AG10803 (cell line): ENCODE measurements around the gene GIGYF1.

ENCODE experiments used
- DNase-seq: peaks from one replicate; pipeline ENCODE4 v3.0.0; 2010; ENCODE audit warnings: low read depth
- H3K4me3 ChIP-seq: 2 replicates; pipeline ENCODE4 v1.5.1; 2011; ENCODE audit warnings: mild to moderate bottlenecking, low read length, control low read depth
- TF ChIP-seq, protein P1 (sequence below): conservative IDR thresholded peaks from 2 replicates; pipeline ENCODE4 v1.5.1; 2011; ENCODE audit warnings: mild to moderate bottlenecking, low read length, control low read depth, inconsistent platforms

Gene GIGYF1

DNA sequence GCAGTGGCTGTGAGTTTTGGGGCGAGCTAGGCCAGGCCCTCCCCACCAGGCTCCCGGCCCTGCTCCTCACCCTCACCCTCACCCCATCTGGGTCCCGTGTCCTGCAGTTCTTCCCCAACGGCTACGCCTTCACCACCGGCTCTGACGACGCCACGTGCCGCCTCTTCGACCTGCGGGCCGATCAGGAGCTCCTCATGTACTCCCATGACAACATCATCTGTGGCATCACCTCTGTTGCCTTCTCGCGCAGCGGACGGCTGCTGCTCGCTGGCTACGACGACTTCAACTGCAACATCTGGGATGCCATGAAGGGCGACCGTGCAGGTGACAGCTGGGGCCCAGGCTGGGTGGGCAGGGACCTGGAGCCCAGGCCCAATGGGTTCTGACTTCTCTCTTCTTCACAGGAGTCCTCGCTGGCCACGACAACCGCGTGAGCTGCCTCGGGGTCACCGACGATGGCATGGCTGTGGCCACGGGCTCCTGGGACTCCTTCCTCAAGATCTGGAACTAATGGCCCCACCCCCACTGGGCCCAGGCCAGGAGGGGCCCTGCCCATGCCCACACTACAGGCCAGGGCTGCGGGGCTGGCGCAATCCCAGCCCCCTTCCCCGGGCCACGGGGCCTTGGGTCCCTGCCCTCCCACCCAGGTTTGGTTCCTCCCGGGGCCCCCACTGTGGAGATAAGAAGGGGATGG is 15.6 kb downstream of the GIGYF1 start:
- TF ChIP-seq, protein P1, sequence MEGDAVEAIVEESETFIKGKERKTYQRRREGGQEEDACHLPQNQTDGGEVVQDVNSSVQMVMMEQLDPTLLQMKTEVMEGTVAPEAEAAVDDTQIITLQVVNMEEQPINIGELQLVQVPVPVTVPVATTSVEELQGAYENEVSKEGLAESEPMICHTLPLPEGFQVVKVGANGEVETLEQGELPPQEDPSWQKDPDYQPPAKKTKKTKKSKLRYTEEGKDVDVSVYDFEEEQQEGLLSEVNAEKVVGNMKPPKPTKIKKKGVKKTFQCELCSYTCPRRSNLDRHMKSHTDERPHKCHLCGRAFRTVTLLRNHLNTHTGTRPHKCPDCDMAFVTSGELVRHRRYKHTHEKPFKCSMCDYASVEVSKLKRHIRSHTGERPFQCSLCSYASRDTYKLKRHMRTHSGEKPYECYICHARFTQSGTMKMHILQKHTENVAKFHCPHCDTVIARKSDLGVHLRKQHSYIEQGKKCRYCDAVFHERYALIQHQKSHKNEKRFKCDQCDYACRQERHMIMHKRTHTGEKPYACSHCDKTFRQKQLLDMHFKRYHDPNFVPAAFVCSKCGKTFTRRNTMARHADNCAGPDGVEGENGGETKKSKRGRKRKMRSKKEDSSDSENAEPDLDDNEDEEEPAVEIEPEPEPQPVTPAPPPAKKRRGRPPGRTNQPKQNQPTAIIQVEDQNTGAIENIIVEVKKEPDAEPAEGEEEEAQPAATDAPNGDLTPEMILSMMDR: no peak
- DNase-seq: no peak
- H3K4me3 ChIP-seq: no peak overlapping the region

DNA sequence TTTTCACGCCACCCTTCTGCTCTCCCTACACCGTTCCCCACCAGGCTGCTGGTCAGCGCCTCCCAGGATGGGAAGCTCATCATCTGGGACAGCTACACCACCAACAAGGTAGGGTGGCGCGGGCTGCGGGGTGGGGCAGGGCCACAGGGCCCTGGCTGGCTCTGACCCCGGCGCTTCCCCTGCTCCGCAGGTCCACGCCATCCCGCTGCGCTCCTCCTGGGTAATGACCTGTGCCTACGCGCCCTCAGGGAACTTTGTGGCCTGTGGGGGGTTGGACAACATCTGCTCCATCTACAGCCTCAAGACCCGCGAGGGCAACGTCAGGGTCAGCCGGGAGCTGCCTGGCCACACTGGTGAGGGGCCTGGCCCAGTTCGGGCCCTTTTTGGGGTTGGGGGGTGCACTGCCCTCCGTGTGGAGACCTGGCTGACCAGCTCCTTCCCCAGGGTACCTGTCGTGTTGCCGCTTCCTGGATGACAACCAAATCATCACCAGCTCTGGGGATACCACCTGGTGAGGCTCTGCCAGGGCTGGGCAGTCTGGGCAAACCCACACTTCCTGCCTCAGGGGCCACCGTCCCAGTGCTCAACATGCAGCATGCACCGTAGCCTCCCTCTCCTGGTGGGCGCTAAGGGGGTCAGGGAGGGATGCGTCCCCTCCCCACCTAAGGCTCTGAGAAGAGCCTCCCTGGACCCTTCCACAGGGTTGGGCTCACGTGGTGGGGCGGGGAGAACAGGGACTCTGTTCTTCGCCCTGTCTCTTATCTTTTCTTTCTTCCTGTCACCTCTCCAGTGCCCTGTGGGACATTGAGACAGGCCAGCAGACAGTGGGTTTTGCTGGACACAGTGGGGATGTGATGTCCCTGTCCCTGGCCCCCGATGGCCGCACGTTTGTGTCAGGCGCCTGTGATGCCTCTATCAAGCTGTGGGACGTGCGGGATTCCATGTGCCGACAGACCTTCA is 16.5 kb downstream of the GIGYF1 start:
- no peak for DNase-seq

DNA sequence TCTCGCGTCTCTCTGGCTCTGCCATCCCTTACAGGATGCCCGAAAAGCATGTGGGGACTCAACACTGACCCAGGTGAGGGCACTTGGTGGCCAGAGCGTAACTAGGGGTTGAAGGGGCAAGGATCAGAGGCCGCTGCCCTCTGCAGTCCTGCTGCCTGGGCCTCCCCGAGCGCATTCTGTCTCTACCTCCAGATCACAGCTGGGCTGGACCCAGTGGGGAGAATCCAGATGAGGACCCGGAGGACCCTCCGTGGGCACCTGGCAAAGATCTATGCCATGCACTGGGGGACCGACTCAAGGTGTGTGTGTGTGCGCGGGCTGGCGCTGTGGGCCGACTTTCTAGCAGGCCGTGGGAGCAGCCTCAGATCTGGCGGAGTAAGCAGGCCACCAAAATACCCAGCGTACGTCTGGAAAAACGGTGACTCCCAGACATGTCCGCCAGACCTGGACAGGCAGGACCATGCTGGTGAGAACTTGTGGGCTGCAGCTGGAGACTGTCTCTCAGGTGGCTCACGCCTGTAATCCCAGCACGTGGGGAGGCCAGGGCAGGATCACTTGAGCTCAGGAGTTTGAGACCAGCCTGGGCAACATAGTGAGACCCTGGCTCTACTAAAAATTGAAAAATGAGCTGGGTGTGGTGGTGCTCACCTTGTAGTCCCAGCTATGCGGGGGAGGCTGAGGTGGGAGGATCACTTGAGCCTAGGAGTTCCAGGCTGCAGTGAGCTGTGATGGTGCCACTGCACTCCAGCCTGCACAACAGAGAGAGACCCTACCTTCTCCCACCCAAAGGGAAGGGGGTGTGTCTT is 17.3 kb downstream of the GIGYF1 start:
- H3K4me3 ChIP-seq: peak overlapping the region; percentile 92
- TF ChIP-seq, protein P1: no peak

More for the DNA sequence above, 16.5 kb downstream of the GIGYF1 start:
- TF ChIP-seq, protein P1: no peak
- no peak overlapping the region for H3K4me3 ChIP-seq

DNA sequence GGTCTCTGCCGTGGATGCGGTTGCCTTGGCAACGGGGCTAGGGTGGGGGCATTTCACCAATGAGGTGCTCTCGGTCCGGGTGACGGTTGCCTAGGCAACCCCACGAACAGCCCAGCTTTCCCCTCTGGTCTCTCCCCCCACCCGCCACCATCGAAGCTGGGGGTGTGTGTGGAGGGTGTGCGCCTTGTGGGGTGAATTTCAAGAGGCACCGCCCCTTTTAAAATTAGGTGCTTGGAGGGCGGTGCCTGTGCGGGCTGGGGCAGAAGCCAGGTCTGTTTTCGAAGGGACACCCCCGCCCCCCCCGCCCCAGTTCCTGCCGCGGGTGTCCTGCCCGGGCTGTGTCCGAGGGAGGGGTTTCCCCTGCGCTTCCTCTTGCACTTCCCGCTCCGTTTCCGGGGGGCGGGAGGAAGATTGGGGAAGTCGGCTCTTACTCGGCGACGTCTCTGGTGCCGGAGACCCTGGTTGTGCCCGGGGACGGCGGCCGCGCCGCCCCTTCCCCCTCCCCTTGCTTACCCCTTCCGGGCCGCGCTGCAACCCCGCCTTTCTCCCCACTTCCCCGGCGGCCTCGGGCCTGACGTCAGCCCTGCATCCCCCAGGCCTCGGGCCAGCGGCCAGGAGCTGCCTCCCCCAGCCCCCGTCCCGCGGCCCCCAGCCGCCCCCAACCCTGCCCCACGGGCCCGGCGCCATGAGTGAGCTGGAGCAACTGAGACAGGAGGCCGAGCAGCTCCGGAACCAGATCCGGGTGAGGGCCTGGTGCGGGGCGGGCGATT is 18.3 kb downstream of the GIGYF1 start:
- TF ChIP-seq, protein P1: no peak
- peak overlapping the region; percentile 92 for H3K4me3 ChIP-seq
- DNase-seq: peak; percentile 63

More for the DNA sequence above, 17.3 kb downstream of the GIGYF1 start:
- DNase-seq: no peak

DNA sequence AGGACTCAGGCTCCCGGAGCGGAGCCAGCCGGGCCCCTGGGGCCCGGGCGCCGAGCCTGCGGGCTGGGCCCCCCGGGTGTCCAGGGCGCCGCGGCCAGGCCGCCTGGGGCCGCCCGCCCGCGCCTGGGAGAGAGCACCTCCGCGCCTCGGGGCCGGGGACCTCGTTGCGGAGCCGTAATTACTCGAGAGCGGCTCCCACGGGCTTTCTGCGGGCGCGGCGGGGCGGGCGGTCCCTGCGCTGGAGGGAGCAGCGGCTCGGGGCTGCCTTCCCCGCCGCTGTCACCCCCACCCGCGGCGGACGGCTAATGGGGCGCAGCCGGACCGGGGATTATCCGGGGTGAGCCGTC is 19.0 kb downstream of the GIGYF1 start:
- TF ChIP-seq, protein P1: no peak
- no peak for DNase-seq
- H3K4me3 ChIP-seq: peak overlapping the region; percentile 92

DNA sequence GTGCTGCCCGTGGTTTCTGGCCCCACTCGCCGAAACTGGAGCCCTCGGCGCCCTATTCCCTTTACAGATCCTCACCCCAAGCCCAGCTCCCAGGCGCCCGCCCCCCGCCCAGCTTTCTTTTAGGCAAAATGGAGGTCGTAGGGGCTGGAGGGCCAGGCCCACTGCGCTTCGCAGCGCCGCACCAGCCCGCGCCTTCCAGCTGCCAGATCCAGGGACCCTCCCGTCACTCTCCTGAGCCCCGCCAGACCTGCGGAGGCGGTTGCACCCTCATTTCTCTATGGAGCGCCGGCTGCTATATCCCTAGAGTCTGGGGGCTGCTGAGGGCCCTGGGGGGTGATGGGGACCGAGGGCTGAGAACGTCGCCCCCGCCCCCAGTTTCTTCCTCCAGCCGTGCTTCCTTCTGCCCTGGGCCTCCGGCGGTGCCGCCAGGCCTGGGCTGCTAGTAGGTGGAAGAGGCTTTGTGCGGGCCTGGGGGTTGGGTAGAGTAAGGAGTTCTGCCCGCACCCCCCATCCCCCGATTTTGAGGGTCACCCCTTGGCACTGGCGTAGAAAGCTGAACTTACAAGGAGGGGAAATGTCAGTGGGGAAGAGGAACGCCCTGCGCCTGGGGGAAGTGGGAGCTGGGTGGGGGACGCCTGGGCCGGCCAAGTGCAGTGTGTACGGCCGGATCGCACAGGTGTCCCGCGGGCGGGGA is 19.5 kb downstream of the GIGYF1 start:
- TF ChIP-seq, protein P1: no peak
- H3K4me3 ChIP-seq: peak overlapping the region; percentile 92
- no peak for DNase-seq
